Measurements from ENCODE around the gene SRSF2.
"Not testable (repeated sequence)": the region's sequence is repeated elsewhere in the genome, so short reads cannot be mapped to it uniquely, and the experiment has no call there.

The SRSF2 gene

GRCh38 chr17:76737676-76738467, 741 bp upstream of the SRSF2 start, which contains the start of gene MFSD11:
TSS of gene MFSD11 (plus strand) at chr17:76738119. CDS start at chr17:76738353, 234 bp downstream.
- DNase-seq: peak; percentile 94

GRCh38 chr17:76736349-76737081, 616 bp downstream of the SRSF2 start:
- peak; percentile 63 for DNase-seq

- peak; percentile 25 for DNase-seq
Measured at GRCh38 chr17:76735586-76736348, 1.4 kb downstream of the SRSF2 start.

- DNase-seq: peak; percentile 61
Measured at GRCh38 chr17:76735006-76735405, 2.1 kb downstream of the SRSF2 start.

- DNase-seq: peak; percentile 50
Measured at GRCh38 chr17:76734080-76734840, 2.9 kb downstream of the SRSF2 start.

- no peak for DNase-seq
Measured at GRCh38 chr17:76733618-76733957, 3.5 kb downstream of the SRSF2 start.

- DNase-seq: no peak
Measured at GRCh38 chr17:76732734-76733617, 4.2 kb downstream of the SRSF2 start.

- DNase-seq: not testable (repeated sequence)
Measured at GRCh38 chr17:76731800-76732733, 5.1 kb downstream of the SRSF2 start.

GRCh38 chr17:76727745-76728456, 9.2 kb downstream of the SRSF2 start:
- DNase-seq: no peak

GRCh38 chr17:76726776-76727718, 10.1 kb downstream of the SRSF2 start, which contains the start of gene METTL23:
TSS of gene METTL23 (plus strand) at chr17:76726839. CDS start at chr17:76729711, 2,872 bp downstream.
- DNase-seq: peak; percentile 81

GRCh38 chr17:76726231-76726775, 10.8 kb downstream of the SRSF2 start, which contains the start of gene JMJD6:
TSS of gene JMJD6 (minus strand) at chr17:76726606. CDS start at chr17:76726475, 131 bp downstream.
- peak; percentile 98 for DNase-seq

- DNase-seq: peak; percentile 78
Measured at GRCh38 chr17:76725580-76726230, 11.4 kb downstream of the SRSF2 start.

GRCh38 chr17:76723812-76724211, 13.3 kb downstream of the SRSF2 start:
- DNase-seq: no peak

- DNase-seq: not testable (repeated sequence)
Measured at GRCh38 chr17:76722977-76723376, 14.2 kb downstream of the SRSF2 start.

GRCh38 chr17:76722279-76722678, 14.9 kb downstream of the SRSF2 start:
- DNase-seq: no peak

GRCh38 chr17:76721463-76721862, 15.7 kb downstream of the SRSF2 start:
- no peak for DNase-seq

- DNase-seq: no peak
Measured at GRCh38 chr17:76720941-76721340, 16.2 kb downstream of the SRSF2 start.
